GM18858 (cell line): ENCODE results near the gene TTC22.
A peak's percentile ranks its signal among the peaks of the same experiment; 100 is the strongest.
"Not testable (repeated sequence)": the region's sequence is repeated elsewhere in the genome, so short reads cannot be mapped to it uniquely, and the experiment has no call there.

ENCODE experiments used
- ATAC-seq: cut with Tn5 transposase; IDR thresholded peaks from one replicate; pipeline ENCODE4 v1.9.1; 2021; ENCODE audit not compliant: unreplicated experiment

The TTC22 gene

DNA sequence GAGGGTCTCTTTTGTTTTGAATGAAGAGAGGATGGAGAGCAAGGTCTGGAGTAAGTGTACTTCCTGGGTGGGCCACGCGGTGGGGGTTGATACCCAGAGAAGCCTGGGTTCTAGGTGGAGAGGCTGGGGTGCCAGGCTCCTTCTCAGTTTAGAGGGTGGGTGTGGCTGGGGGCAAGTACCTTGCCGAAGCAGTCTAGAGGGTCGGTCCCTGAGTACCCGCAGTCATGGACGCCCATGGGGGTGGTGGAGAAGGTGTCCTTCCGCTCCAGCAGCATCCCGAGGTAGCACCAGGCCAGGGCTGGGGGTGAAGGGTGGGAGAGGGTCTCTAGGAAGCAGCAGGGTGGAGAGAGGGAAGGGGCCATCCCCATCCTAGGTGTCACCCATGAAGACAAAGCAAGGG, 14.3 kb downstream of the TTC22 start:
- no peak for ATAC-seq

DNA sequence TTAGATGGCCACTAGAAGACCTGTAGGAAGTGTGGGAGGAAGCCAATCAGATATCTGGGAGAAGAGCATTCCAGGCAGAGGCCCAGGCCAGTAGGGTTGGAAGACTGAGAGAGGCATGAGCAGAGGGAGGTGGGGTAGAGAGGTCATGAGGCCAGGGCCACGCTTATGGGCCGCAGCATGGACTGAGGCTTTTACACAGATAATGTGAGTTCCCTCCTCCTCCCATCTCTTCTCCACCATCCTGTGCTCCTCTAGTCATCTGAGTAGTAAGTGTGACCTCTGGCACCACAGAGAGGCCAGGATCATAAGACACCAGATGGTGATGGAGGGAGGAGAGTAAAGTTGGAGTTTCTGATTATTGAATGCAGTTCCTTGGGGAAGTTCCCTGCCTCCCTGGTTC, 17.1 kb downstream of the TTC22 start:
- ATAC-seq = no peak

DNA sequence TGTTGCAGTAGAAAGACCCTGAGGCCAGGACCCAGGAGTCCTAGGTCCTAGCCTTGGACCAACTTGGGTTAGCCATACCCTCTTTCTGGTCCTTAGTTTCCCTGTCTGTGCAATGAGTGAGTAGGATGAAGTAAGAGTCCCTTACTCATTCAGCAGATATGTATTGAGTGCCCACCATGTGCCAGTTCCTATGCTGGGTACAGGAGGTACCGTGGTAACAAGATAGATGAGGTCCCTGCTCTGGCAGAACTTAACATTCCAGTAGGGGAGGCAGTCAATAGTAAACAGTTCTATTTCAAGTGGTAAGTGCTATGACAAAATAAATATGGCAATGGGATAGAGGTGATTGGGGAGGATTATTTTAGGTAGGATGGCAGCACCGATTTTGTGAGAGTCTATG, 18.5 kb downstream of the TTC22 start:
- no peak for ATAC-seq

DNA sequence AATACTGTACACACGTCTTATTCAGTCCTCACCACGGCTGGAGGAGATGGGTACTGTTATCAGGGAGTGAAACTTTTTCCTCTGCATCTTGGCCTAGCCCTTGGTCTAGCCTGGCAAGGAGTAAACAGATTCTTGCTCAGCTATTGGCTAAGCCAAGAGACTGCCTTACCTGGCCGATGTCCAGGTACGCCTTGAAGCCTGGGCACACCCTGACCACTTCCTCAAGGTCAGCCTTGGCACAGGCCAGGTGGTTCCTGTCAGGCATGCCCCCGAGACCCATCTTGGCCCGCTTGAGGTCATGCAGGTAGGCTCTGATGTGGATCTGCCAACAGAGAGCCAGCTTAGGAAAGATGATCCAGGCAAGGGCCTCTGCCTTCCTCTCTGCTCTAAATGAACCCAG, 19.0 kb downstream of the TTC22 start:
- no peak for ATAC-seq

DNA sequence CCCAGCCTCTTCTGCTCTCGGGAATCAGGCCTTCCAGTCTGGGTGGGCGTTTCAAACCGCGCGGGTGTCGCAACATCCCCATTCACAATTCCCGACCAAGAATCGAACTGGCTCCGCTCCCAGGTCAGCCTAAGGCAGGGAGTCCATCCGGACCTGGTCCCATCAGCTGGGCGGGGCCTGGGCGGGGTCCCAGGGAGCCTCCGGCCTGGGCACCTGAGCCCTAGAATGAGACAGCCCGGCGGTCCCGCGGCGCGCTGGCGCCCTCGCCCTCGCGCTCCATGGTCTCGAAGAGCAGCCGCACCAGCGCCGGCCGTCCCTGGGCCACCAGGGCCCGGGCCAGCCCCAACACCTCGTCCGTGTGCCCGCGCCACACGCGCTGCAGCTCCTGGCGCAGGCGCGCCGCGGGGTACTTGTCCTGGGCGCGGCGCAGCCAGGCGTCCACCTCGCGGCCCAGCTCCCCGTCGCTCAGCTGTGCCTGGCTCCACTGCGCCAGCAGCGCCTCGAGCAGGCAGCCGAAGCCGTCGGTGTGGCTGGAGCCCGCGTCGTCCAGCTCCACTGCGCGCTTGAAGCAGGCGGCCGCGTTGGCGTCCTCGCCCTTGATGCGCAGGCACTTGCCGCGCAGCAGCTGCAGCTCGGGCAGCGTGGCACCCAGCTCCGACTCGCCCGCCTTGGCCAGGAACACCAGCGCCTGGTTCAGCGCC, 19.9 kb downstream of the TTC22 start:
- ATAC-seq = no peak

DNA sequence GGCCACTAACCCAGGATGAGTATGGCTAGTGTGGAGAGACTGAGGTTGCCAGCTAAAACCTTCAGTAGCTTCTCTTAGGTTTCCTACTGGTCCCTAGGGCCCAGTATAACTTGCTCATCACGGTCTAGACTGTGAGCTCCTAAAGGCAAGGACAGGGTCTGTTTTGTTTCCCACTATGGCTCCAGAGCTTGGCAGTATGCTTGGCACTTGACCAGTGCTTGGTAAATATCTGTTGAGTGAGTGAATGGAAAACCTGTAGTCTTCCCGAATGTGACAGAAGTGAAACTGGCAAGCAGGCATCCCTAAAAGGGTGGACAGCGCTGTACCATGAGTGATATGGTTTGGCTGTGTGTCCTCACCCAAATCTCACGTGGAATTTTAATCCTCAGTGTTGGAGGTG, 23.7 kb downstream of the TTC22 start:
- no peak for ATAC-seq

DNA sequence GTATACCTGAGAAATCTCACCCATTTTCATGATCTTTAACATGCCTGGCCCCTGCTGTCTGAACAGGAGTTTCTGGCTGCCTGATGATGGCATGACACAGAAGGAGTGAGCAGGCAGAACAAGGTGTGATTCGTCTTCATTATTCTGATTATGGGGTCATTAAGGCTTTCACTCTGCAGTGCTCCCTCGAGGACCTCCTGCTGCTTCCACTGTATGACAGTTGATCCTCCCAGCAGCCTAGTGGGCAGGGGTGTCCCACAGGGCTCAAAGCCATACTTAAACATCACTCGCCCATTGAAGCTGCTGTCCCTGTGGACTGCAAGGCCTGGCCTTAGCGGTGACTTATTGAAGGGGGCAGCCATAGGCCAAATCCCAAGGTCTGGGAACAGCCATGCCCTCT, 24.1 kb downstream of the TTC22 start:
- ATAC-seq = no peak

DNA sequence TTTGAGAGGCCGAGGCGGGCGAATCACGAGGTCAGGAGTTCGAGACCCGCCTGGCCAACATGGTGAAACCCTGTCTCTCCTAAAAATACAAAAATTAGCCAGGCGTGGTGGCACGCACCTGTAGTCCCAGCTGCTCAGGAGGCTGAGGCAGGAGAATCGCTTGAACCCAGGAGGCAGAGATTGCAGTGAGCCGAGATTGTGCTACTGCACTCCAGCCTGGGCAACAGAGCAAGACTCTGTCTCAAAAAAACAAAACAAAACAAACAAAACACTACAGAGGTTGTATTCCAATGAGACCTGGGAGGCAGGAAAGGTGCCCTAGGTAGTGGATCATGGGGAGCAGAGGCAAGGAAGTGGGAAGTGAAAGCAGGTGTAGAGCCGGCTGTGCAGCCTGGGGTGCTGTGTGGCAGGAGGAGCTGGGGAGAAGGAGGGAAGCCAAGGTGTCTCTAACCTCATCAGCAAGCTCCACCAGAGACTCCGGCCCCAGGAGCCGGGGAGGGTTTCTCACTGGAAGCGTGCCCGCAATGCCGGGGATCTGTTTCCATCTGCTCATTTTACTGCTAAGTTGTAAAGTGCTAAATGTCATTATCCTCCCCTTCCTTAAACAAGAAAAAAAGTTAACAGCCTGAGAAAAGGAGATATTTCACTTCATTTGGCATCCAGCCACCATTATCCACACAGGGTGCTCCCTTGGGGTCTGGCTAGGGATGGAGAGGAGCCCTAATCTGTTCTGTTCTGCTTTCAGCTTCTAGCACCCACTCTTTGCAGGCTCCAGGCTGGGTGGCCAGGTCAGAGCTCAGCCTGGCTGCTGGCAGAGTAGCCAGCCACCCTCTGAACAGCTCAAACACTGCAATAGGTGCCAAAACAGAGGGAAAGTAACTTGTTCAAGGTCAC, 25.0 kb downstream of the TTC22 start:
- not testable (repeated sequence) for ATAC-seq

DNA sequence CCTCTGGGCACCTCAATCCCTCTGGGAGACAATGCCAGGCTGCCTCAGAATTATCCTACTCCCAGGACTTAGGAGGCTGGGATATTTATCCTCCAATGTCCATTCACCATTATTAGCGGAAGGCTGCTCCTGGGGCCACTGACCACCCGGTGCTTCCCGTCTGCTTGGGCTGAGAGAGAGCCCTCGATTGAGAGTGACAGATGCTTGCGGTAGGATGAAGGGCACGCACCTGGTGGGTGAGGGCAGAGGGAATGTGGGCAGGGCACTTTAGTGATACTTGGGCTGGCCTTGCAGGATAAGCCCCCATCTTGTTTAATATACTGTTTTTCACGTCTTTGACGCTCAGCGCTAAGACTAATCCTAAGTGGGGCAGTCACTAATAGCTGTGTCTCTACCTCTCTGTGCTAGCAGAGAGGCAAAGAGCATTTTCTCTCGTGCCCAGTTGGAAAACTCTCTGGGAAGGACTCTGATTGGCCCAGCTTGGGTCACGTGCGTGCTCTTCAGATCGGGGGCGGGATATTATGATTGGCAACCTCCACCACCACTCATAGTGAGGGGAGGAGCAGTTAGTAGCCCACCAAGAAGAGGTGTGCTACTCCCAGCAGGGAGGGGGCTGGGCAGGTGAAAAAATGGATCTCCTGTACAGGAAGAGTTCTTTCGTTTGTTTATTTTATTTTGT, 26.2 kb downstream of the TTC22 start:
- ATAC-seq = no peak

DNA sequence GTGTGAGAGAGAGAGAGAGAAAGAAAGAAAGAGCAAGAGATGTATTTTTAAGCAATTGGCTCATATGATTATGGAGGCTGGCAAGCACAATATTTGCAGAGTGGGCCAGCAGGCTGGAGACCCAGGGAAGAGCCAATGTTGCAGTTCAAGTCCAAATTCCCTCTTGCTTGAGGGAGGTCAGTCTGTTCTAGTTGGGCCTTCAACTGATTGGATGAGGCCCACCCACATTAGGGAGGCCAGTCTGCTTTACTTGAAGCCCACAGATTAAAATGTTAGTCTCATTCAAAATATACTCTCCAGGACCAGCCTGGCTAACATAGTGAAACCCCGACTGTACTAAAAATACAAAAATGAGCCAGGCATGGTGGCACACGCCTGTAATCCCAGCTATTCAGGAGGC, 28.2 kb downstream of the TTC22 start:
- no peak for ATAC-seq

DNA sequence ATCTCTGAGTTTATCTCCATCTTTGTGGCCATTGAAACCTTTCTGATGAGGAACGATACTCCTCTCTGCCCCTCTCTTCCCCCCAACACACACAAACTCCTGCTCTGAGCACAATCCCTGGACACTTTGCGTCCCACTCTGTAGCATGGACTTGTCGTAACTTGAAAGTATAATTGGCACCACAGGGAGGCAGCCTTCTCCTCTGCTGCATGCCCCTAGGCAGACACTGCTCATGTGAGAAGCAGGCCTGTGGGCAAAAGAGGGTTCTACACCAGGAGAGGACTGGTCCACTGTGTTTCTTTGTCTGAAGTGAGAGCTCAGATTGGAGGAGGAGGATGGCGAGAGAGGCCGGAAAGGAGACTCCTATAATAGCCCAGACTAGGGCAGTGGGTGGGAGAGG, 33.0 kb downstream of the TTC22 start:
- ATAC-seq = no peak

DNA sequence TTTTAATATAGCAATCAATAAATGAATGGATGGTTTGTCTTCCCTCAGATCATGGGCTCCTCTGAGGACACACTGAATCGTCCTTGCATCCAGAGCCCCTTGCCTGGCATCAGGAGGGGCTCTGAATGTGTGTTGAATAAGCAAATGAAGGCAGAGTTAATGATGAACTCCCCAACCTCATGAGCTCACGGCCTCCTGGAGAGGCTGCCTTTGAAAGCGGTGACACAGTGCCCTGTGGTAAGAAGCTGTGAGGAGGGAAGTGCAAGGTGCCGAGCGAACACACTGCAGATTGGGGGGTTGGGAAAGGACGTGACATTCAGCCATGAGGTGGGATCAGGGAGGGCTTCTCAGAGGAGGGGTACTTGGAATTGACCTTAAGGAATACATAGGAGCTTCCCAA, 33.6 kb downstream of the TTC22 start:
- no peak for ATAC-seq

DNA sequence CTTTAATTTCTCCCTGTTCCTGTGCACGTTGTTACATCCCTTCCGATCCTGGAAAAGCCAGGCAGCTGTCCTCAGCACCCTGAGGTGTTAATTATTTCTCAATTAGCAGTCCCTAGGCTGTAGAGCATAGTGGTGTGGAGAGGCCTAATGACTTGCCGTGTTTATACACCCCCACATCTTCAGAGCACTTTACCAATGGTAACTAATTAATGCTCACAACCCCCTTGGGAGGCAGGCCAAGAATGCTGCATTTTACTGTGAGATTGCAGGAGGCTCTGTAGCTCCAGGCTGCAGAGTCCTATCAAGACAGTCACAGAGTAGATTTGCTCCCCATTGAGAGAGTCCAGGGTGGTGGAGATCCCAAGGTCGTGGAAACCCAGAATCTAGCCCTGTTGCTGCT, 34.4 kb downstream of the TTC22 start:
- ATAC-seq = no peak

DNA sequence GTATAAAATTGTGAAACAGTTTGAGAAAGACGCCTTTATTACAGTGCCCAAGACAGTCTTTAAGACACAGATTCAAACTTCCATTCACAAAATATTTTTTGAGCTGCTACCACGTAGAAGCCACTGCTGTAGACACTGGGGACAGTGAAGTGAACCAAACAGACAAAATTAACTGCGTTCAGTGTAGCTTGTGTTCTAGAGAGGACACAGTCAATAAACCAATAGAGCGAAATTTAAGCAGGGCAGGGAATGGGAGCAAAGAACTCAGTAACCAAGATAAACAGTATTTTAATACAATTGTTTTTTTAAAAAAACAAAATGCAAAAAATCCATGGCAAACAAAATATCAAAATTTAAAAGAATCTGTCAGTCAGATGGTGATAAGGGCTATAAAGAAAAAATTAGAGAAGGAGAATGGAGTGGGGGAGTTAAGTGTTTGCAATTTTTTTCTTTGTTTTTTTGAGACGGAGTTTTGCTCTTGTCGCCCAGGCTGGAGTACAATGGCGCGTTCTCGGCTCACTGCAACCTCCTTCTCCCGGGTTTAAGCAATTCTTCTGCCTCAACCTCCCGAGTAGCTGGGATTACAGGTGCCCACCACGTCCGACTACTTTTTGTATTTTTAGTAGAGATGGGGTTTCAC, 36.1 kb downstream of the TTC22 start:
- ATAC-seq = peak; percentile 19

DNA sequence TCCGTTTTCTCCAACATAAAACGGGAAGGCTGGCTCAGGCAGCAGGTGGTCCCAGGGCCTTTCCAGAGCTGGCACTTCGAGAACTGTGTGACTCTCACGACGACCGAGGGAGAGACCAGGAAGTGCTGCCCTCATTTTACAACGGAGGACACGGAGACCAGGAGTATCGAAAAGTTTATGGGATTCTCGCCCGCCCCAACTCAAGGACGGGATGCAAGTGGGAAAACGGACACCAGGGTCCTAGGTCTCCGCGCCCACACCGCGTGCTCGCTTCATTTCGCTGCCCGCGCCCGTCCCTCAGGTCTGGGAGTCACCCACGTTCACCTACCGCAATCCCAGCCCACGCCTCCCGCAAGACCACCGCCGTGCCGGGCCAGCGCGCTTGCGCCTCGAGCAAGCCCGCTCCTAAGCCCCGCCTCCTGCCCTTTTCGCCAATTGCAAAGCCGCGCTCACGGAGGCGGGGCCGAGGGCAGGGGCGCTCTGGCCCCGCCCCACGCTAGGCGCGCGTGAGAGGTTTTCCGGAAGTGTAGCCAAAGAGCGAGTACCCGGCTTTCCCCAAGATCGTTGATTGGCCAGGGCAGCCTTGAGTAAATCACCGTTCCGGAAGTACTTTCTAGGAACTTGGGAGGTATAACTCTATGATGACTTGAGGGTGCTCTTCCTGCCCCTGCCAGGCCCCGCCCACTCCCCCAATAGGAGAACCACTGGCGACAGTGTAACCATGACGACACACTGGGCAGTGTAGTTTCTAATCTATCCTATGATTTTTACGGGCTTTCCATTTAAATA, 36.8 kb downstream of the TTC22 start, which contains the start of gene PARS2:
Gene PARS2 (minus strand): TSS at position 391 of the 789 bp plus-strand sequence. CDS start 5,362 bp downstream, outside the sequence.
- peak; percentile 89 for ATAC-seq

DNA sequence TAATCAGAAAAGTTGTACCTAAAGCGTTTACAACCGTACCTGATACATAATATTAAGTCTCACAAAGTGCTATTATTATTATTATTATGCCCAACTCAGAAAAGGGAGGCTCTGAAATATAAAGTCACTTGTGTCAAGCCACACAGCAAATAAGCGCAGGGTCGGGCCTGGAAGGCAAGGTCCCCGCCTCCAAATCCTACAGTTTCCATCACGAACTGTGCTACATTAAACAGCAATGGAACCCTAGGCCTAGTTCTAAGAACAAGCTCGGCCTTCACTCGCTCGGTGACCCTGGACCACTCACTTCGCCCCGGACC, 37.3 kb downstream of the TTC22 start:
- ATAC-seq = no peak

DNA sequence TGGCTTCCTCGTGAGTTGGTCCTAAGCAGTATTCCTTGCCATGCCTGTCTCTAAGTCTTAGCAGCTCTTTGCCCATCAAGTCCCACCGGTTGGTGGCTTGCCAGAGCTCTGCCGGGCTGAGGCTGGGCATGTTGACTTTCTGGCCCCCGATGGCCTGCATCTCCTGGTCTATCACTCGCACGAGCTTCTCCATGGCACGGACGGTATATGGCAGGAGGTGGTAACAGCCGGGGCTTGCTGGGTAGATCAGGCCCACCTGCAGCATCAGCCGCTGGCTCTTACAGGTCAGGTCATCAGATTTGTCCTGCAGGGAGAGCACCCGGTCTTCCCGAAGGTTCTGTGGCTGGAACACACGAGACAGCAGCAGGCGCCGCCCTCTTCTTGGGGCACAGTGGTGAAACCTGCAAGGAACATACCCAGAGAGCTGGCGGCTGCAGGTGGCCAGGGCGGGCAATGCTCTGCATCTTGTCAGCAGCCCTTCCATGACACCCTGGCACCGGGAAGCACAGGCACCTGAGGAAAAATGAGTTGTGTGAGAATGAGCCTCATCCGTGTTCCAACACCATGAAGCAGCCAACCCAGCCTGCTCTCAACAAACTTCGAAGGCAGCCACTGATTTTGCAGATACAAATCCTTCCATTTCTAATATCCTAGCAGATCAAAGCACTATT, 42.3 kb downstream of the TTC22 start:
- no peak for ATAC-seq

DNA sequence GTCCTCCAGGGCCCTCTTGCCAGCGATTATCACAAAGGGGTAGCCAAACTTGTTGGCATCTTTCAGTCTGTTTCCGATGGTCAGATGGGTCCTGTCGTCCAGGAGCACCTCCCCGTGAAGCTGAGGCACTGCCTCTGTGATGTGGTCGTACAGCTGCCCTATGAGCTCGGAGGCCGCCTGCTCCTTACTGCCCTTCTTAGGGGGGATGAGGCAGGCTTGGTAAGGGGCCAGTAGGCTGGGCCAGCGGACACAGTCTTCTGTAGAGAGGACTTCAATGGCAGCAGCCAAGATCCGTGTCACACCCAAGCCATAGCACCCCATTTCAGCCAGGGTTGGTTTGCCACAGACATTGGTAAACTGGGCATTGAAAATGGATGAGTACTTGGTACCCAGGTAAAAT, 43.3 kb downstream of the TTC22 start:
- ATAC-seq = no peak

DNA sequence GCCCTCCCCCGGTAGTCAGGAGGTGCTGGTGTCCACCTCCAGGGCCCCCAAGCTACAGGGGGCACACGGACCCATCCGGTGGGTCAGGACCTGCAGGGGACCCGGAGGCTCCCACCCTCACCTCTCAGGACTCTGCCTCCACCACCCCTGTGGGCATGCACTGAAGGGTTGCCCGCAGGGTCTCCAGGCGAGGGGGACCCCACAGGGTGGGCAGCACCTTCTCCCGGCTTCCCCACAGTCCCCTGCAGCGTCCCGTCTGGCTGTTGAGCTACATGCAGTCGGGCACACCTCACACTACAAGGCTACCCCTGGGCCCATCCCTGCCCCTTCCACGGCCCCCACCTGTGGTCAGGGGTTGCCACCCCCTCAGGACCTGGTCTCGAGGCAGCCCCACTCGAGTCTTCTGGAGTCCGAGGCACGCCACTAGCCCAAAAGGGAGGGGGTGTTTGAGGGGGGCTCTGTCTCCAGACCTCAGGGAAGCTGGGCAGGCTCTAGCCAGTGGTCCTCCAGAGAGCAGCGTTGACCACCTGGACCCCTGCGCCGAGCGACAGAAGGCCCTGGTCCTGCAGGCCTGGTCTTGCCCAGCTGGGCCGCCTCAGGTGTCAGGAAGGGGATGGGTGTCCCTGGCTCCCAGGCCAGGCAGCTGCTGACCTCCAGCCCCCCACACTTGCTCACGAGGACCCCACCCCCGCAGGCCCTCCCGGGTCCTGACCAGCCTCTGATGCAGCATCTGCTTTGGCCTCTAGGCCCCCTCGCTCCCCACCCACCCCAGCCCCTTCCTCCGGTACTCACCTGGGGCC, 46.4 kb downstream of the TTC22 start:
- no peak for ATAC-seq
